ENCODE measurements around the gene KRTAP12-1. TPM values are rescaled to one million over a fixed set of nuclear protein-coding genes. Genes with fewer than 3 reads are reported as not detected.
"Not testable (repeated sequence)": the region's sequence is repeated elsewhere in the genome, so short reads cannot be mapped to it uniquely, and the experiment has no call there.

KRTAP12-1 gene
- total RNA-seq, 2 donors from 2014 or later, result not detected

GRCh38 chr21:44695184-44695583 is 13.2 kb upstream of the KRTAP12-1 start:
- TF ChIP-seq, protein P1, sequence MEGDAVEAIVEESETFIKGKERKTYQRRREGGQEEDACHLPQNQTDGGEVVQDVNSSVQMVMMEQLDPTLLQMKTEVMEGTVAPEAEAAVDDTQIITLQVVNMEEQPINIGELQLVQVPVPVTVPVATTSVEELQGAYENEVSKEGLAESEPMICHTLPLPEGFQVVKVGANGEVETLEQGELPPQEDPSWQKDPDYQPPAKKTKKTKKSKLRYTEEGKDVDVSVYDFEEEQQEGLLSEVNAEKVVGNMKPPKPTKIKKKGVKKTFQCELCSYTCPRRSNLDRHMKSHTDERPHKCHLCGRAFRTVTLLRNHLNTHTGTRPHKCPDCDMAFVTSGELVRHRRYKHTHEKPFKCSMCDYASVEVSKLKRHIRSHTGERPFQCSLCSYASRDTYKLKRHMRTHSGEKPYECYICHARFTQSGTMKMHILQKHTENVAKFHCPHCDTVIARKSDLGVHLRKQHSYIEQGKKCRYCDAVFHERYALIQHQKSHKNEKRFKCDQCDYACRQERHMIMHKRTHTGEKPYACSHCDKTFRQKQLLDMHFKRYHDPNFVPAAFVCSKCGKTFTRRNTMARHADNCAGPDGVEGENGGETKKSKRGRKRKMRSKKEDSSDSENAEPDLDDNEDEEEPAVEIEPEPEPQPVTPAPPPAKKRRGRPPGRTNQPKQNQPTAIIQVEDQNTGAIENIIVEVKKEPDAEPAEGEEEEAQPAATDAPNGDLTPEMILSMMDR (IDR thresholded peaks at IDR 0.05), result no peak
- Histone ChIP-seq H3K9me3 (peaks cover 5 to 18% of the 10 kb centered on the region in 2 donors), H3K4me3 (no peak overlapping the region), H3K27me3 (no peaks in the 10 kb centered on the region), H3K27ac (no peak overlapping the region), H3K4me1 (no peaks in the 10 kb centered on the region), H3K36me3 (no peaks in the 10 kb centered on the region)
- DNase-seq (ENCODE audit: low spot score), result peak; percentile 46

DNA sequence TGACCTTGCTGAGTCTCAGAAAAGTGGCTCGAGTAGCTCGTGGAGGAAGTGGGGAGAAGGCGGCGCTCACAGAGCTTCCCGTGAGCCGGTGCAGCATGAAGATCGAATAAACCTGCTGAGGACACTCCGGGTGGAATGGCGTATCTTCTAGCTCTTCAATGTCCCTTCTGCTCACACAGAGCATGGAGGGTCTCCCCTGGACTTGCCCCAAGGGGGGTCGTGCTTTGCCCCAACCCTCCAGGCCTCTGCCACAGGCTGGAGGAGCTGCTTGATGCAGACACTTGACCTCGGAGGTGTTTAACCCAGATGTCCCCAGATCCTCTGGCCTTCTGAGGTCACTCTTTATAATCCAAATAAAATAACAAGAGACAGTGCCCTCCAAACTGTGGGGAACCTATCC is 12.8 kb upstream of the KRTAP12-1 start:
- TF ChIP-seq, protein P1 (IDR thresholded peaks at IDR 0.05), result no peak
- H3K4me1 ChIP-seq, result no peaks in the 10 kb centered on the region
- H3K27me3 ChIP-seq, result no peaks in the 10 kb centered on the region
- no peaks in the 10 kb centered on the region for H3K36me3 ChIP-seq
- no peak overlapping the region for H3K4me3 ChIP-seq
- H3K27ac ChIP-seq, result no peak overlapping the region
- H3K9me3 ChIP-seq, result peaks cover 5 to 18% of the 10 kb centered on the region in 2 donors
- DNase-seq (ENCODE audit: low spot score), result peak; percentile 34

DNA sequence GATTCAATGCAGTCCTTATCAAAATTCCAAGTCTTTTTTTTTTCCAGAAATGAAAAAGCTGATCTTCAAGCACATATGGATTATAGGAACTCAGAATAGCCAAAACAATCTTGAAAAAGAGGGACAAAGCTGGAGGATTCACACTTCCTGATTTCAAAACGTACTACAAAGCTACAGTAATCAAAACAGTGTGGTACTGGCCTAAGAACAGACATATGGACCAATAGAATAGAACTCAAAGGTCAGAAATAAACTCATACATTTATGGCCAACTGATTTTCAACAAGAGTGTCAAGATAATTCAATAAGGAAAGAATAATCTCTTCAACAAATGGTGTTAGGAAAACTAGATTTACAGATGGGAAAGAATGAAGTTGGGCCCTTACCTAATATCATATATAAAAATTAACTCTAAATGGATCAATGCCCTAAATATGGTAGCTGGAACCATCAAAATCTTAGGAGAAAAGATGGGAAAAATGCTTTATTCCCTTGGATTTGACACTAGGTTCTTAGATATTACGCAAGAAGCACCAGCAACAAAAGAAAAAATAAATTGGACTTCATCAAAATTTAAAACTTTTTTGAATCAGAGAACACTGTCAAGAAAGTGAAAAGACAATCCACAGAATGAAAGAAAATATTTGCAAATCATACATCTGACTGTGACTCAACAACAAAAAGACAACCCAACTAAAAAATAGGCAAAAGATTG is 11.0 kb upstream of the KRTAP12-1 start:
- H3K36me3 ChIP-seq, result no peaks in the 10 kb centered on the region
- no peak overlapping the region for H3K27ac ChIP-seq
- no peak for DNase-seq (ENCODE audit: low spot score)
- no peaks in the 10 kb centered on the region for H3K4me1 ChIP-seq
- TF ChIP-seq, protein P1 (IDR thresholded peaks at IDR 0.05), result no peak
- no peaks in the 10 kb centered on the region for H3K27me3 ChIP-seq
- H3K4me3 ChIP-seq, result no peak overlapping the region
- peaks cover 5 to 18% of the 10 kb centered on the region in 2 donors for H3K9me3 ChIP-seq

DNA sequence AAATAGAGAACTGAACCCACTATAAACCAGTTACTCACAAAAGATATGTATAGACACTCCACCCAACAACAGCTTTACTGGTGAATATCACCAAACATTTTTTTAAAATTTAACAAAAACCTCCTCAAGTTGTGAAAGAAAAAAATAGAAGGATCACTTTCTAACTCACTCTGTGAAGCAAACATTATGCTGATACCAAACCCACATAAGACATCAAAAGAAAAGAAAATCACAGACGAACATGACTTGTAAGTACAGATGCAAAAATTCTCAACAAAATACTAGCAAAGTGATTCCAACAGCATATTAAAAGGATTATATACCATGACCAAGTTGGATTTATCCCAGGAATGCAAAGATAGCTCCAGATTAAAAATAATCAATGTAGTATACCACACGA is 9.7 kb upstream of the KRTAP12-1 start:
- TF ChIP-seq, protein P1 (IDR thresholded peaks at IDR 0.05), result no peak
- Histone ChIP-seq H3K9me3 (peaks cover 5 to 18% of the 10 kb centered on the region in 2 donors), H3K4me3 (no peak overlapping the region), H3K27ac (no peak overlapping the region), H3K36me3 (no peaks in the 10 kb centered on the region), H3K27me3 (no peaks in the 10 kb centered on the region), H3K4me1 (no peaks in the 10 kb centered on the region)
- no peak for DNase-seq (ENCODE audit: low spot score)

DNA sequence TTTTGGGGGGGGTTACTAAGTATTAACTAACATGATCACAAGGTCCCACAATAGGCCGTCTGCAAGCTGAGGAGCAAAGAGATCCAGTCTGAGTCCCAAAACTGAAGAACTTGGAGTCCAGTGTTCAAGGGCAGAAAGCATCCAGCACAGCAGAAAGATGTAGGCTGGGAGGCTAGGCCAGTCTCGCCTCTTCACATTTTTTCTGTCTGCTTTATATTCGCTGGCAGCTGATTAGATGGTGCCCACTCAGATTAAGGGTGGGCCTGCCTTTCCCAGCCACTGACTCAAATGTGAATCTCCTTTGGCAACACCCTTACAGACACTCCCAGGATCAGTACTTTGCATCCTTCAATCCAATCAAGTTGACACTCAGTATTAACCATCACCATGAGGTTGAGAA is 7.8 kb upstream of the KRTAP12-1 start:
- H3K36me3 ChIP-seq; H3K27me3 ChIP-seq; H3K27ac ChIP-seq; DNase-seq (ENCODE audit: low spot score); H3K4me3 ChIP-seq; H3K4me1 ChIP-seq: not testable (repeated sequence)
- peaks cover 5 to 18% of the 10 kb centered on the region in 2 donors for H3K9me3 ChIP-seq

GRCh38 chr21:44687671-44688070 is 5.7 kb upstream of the KRTAP12-1 start:
- Histone ChIP-seq H3K27ac (no peak overlapping the region), H3K9me3 (peaks cover 0 to 1% of the 10 kb centered on the region in 2 donors), H3K4me3 (no peak overlapping the region), H3K36me3 (no peaks in the 10 kb centered on the region), H3K4me1 (no peaks in the 10 kb centered on the region), H3K27me3 (no peaks in the 10 kb centered on the region)
- DNase-seq (ENCODE audit: low spot score), result peak; percentile 32
- TF ChIP-seq, protein P1 (IDR thresholded peaks at IDR 0.05), result no peak
